Right kidney (tissue), 9 donors: ENCODE measurements around the gene PROCA1.

ENCODE experiments used
- DNase-seq: peaks from one replicate; pipeline ENCODE4 v3.0.0-alpha.2; 2016
- long read RNA-seq, 8 donors: transcript quantifications; one replicate each; lab custom pipeline, GENCODE V29; 2026

PROCA1 gene, protein sequence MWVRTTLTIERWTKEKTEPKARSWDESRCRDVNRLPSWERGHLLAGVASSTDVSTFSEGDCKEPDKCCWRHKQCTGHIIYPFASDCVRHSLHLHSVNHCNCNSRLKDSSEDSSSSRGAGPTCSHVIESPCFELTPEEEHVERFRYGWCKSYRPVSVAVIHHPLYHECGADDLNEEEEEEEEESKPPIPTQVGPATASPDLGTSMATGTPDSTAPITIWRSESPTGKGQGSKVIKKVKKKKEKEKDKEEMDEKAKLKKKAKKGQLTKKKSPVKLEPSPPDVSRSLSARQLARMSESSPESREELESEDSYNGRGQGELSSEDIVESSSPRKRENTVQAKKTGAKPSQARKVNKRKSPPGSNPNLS
- long read RNA-seq, donor 1, partial matches to known transcripts, result 3,344 of 3,519 reads
- long read RNA-seq, donor 1, other reads (novel, unspliced or antisense), result 172 of 3,519 reads
- long read RNA-seq, donor 2, result 0 reads
- long read RNA-seq, donor 3, result 0 reads
- long read RNA-seq, donor 4, partial matches to known transcripts, result 0 of 4 reads
- long read RNA-seq, donor 4, other reads (novel, unspliced or antisense), result 0 of 4 reads
- long read RNA-seq, donor 5, partial matches to known transcripts, result 1,285 of 3,714 reads
- long read RNA-seq, donor 5, other reads (novel, unspliced or antisense), result 2,429 of 3,714 reads
- long read RNA-seq, donor 6, partial matches to known transcripts, result 2,308 of 2,404 reads
- long read RNA-seq, donor 6, other reads (novel, unspliced or antisense), result 96 of 2,404 reads
- long read RNA-seq, donor 7, result 0 reads
- long read RNA-seq, donor 8, result 0 reads

DNA sequence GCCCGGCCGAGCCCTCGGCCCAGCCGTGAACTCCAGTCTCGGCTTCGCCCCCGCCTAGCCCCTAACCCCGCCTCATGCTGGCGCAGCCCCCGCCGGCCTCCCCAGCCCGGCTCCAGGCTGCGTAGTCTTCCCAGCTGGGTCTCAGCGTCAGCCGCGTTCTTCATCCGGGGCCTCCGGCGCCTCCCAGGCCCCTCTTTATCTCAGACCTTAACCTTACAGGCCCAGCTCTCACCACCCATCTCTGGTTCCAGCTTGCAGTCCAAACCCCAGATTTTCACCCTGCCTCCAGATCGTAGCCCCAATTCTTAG is at the start of gene PROCA1:
PROCA1 (minus strand) TSS at position 166 of the 309 bp plus-strand sequence. CDS start 228 bp downstream, outside the sequence.
- no peak for DNase-seq

DNA sequence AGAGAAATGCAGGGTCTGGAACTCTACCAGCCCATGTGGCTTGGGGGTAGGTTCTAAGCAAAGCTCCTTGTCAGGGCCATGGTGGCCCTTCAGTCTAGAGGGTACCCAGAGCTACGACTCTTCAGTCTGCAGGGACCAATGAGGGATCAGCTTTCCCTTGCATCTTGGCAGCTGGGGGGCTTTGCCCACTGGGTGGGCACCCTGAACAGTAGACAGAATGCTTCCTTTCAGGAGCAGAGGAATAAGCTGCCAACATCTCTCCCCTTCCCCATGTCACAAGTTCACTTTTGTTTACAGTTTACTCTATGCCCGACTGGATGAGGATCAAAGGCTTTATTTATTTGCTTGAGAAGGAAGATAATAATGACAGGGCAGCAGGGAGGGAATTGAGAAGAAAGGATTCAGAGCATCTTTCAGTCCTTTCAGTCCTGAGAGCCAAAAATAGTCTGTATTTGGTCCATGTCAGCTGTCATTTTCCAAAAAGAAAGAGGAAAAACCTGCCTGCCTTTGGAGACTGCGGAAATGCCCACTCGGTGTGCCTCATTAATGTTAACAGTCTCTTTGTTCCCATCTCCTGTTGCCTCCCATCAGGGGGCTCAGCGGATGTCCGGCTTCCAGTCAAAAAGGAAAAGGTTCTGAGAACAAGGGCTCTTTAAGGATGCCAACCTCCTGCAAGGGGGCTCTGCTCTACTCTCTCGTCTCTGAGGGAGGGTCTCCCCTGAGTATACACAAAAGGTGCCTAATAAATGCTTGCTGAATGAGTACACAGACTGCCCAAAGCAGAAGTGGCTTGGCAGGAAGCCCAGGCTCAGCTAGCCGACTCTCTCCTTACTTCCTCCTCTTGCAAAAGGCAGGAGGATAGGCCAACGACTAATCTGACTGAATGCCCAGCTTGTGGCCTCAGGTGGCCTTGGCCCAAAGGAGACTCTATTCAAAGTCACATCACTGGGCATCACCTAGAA is 49.2 kb upstream of the PROCA1 start:
- DNase-seq, result no peak

DNA sequence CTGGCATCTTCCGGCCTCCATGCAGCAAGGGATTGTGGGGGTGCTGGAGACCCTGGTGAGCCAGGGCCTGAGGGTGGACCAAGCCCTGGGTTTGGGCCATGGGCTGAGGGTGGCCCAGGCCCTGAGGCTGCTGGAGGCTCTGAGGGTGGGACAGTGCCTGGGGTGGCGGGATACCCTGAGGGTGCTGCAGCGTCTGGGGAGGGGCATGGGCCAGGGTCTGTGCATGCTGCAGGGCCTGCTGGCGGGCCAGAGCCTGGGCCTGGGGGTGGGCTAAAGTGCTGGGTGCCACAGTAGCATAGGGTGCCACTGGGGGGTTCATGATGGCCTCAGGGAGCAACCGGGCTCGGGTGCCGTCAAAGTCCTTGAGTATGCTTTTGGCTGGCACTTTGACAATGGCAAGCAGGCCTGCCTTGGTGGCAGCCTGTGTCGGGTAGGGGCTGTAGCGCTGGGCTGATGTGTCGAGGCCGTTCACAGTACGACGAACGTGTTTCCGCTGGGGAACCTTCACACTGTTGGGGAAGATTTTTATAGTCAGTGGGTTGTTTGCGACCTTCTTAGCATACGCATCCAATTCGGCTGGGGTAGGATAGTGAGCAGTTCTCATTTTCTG is 47.7 kb upstream of the PROCA1 start:
- DNase-seq, result no peak

DNA sequence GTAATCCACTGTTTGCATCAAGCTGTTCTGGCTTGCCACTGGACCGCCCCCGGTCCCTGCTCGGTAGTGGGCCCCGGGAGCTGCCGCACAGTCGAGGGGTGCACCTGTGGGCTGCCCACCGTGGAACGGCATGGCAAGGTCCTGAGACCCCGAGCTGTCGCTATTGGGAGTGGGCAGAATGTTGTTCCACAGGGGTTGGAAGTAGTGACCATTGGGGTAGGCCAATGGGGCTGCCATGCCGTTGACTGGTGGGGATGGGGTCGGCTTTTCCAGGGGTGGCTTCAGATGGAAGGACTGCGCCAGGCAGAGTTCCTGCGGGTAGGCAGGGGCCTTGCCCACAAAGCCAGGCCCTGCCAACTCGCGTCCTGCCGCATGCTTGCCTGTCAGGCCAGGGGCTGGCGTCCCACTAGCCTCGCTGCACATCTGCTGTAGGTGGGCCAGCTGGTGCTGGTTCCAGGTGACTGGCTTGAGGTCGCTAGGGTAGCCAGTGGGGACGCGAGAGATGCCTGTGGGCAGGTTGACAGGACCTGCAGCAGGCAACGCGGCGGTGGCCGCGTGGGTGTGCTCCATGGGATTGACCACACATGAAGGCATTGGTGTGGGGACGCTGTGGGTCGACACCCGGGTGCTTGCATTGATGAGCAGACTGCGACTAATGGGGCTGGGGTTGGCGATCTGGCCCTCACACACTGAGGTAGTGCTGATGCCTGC is 46.9 kb upstream of the PROCA1 start:
- no peak for DNase-seq

DNA sequence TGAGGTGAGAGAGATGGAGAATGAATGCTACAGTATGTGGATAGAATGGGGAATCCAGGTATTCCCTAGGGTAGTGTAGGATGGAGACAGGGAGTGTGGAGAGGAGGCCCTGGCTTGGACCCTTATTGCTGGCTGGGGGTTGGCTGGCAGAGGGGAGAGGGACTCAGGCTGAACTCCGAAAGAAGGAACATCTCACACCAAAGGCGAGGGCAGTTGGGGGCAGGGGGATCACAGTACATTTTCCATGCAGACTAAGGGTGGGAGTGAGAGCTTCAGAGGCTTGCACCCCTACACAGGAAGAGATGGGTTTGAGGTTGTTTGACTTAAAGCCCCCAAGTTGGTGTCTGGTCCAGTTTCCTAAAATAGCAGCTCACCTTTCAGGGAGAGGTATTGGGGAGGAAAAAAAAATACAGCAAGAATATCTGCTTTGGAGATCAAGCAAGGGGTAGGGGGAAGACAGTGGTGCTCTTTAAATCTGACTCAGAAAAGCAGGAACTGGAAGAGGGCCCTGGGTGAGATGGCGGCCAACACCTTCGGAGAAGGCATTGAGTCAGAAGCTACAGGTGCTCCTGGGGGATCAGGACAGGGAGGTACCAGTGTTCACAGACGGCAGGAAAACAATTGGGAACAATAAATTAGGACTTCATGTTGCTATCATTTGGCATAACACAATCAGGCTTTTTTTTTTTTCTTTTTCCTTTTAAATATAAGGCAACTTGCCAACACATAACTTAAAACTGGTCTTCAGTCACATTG is 44.5 kb upstream of the PROCA1 start:
- no peak for DNase-seq

DNA sequence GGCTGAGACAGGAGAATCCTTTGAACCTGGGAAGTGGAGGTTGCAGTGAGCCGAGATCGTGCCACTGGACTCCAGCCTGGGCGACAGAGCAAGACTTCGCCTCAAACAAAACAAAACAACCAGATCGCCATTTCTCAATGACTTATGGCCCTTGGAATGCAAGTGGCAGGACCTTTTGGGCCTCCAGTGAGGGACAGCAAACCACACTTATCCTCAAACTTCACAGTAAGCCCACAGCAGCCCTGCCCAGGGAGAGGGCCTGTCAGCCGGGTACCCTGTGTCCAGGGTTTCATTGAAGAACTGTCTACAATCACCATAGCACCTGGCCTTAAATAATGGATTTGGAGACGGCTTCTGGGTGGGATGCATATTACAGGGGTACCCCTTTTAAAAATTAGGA is 43.8 kb upstream of the PROCA1 start:
- no peak for DNase-seq

DNA sequence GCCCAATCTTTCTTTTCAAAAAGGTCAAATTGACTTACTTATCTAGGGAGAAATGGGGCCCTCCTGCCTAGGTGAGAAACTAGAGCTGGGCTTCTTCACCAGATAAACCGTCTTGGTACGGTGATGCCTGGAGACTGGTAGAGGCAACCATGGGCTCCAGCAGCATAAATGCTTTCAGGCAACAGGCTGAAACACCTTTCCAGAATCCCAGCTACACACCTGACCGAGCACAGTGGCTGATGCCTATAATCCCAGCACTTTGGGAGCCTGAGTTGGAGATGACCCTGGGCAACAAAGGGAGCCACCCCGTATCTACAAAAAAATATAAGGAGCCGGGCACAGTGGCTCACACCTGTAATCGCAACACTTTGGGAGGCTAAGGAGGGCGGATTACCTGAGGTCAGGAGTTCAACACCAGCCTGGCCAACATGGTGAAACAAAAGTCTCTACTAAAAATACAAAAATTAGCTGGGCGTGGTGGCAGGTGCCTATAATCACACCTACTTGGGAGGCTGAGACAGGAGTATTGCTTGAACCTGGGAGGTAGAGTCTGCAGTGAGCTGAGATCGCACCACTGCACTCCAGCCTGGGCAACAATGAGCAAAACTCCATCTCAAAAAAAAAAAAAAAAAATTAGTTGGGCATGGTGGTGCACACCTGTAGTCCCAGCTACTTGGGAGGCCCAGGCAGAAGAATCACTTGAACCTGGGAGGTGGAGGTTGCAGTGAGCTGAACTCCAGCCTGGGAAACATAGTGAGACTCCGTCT is 40.1 kb upstream of the PROCA1 start:
- no peak for DNase-seq

DNA sequence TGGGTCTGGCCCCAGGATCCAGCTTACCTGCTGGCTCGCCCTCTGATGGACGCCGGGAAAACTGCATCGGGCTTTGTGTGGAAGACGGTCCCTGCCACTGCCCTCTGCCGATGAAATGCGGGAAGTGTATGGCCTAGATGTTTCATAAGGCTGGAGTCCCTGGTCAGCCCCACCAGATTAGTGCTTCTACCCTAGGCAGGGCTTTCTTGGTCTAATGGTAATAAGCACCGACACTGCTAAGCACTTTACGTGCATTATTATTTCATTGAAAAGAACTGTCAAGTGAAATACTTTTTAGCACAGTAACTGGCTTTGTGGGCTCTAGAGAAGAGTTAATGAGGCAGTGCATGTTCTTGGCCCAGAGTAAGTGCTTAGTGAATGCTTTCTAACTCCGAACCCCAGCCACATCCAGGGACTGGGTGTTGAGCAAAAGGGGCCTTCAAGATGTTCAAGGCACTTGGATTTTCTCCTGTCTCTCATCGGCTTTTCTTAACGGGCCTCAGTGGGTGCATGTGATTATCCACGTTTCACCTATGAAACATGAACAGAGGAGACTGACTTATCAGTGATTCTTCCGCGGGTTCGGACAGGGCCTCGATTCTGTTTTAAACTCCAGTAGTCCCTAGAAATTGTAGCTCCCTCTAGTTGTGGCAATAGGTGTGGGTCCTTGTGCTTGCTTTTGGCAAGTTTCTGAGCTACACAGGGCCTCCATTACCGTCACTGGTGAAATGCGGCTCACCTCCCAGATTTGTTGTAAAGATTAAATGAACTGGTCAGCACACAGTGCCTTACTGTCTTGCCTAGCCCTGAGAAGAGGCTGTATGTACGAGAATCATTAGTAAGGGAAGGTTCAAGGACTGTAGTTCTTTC is 38.7 kb upstream of the PROCA1 start:
- peak; percentile 72 for DNase-seq

DNA sequence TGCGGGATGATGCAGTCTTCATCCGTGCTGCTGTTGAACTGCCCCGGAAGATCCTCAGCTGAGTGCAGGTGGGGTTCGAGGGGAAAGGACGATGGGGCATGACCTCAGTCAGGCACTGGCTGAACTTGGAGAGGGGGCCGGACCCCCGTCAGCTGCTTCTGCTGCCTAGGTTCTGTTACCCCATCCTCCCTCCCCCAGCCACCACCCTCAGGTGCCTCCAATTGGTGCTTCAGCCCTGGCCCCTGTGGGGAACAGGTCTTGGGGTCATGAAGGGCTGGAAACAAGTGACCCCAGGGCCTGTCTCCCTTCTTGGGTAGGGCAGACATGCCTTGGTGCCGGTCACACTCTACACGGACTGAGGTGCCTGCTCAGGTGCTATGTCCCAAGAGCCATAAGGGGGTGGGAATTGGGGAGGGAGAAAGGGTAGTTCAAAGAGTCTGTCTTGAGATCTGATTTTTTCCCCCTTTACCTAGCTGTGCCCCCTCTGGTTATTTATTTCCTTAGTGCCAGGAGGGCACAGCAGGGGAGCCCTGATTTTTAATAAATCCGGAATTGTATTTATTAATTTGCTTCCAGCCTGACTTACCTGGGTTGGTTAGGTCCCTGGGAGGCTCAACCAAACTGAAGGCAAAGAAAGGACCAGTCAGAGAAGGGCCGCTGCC is 38.0 kb upstream of the PROCA1 start:
- no peak for DNase-seq

DNA sequence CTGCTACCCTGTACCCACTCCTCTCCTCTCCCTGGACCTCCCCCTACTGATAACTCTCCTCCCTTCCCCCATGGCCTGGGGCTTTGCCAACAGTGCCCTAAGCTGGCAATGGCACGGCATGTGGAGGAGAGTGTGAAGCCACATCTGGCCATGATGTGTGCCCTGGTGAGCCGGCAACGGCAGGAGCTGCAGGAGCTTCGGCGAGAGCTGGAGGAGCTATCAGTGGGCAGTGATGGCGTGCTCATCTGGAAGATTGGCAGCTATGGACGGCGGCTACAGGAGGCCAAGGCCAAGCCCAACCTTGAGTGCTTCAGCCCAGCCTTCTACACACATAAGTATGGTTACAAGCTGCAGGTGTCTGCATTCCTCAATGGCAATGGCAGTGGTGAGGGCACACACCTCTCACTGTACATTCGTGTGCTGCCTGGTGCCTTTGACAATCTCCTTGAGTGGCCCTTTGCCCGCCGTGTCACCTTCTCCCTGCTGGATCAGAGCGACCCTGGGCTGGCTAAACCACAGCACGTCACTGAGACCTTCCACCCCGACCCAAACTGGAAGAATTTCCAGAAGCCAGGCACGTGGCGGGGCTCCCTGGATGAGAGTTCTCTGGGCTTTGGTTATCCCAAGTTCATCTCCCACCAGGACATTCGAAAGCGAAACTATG is 37.3 kb upstream of the PROCA1 start:
- no peak for DNase-seq

DNA sequence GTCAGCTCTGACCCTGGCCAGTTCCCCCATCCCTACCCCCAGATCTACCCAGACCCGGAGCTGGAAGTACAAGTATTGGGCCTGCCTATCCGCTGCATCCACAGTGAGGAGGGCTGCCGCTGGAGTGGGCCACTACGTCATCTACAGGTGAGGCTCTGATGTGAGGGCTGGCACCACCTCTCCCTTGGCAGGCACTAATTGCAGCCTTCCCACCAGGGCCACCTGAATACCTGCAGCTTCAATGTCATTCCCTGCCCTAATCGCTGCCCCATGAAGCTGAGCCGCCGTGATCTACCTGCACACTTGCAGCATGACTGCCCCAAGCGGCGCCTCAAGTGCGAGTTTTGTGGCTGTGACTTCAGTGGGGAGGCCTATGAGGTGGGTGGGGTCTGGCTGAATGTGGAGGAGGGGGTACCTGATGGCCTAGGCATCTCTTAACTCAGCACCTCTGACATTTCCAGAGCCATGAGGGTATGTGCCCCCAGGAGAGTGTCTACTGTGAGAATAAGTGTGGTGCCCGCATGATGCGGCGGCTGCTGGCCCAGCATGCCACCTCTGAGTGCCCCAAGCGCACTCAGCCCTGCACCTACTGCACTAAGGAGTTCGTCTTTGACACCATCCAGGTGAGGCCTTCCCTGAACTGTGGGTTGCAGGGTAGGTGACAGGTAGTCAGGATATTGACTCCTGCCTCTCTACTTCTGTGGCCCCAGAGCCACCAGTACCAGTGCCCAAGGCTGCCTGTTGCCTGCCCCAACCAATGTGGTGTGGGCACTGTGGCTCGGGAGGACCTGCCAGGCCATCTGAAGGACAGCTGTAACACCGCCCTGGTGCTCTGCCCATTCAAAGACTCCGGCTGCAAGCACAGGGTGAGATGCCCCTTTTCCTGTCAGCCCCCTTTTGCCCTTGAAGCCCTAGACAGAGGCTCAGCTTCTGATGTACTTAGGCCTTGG is 36.4 kb upstream of the PROCA1 start:
- DNase-seq, result no peak

DNA sequence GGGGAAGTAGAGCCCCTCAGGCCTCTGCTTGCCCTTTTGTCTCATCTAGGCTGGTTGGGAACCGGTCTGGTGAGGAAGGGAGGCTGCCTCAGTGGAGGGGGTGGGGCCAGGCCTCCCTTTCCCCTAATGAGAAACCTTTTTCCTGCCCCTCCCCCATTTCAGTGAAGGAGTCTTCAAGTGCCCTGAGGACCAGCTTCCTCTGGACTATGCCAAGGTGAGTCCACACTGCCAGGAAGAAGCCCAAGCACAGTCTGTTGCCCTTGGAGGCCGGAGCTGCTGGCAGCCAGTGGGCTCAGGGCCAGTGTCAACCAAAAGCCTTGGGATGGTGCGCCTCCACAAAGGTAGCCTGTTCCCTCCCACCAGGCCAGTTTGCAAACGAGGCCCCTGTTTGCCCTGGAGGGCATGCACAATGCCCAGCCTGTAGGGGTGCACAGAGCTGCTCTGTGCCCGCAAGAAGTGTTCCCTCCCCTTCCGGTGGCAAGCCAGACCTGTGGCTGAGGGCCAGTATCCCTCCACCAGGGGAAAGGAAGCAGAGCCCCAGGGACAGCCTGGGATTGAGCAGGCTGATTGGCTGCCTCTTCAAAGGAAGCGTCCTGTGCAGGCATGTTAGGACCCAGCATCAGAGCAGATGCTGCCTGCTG is 35.5 kb upstream of the PROCA1 start:
- no peak for DNase-seq

DNA sequence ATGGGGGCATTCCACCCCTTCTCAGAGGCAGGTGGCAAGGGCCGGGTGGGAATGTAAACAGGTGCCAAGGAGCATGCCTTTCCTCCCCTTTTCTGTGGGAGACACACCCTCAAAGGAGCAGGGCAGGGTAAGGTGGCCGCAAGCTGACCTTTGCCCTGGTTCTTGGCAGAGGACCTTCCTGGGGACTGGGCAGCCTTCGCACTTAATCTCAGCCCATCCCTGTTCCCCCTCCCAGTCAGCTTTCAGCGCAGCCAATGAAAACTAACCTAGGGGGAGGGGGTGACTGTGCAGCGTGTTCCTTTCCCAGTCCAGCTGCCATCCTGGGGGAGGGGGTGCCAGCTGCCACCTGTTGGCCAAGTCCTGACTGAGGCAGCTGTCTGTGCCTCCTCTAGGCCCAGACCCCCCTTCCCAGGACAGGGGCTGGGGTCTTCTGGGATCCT is 34.9 kb upstream of the PROCA1 start:
- DNase-seq, result peak; percentile 54

DNA sequence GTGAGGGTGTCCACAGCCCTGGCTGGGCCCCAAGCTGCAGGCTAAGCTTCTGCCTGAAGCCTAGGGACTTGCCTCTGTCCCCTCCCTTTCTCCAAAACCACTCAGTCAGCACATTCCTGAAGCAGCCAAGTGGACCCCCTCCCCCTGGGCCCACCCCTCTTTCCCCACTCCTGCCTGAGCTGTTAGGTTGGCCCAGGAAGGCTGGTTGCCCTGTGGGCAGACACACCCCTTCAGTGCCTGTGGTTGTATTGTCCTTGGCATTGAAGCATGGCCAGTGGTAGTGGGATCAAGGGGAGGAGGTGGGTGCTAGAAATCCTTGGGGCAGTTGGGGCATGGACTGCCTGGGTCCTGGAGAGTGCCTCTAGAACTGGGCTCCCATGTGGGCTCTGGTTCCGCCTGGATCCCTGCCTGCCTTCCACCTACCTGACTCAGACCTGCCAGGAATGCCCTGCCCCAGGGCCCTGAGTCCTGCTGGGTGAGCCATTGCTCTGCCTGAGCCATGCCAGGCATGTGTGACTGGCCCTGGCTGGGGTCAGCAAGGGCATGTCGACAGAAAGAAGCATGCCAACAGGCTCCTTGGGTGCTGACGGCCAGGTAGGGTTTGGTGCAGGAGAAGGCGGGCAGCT is 34.2 kb upstream of the PROCA1 start:
- peak; percentile 72 for DNase-seq
